SK-N-MC (cell line): ENCODE results near the gene CSRNP2.

ENCODE experiments used
- DNase-seq: peaks from one replicate; pipeline ENCODE4 v3.0.0-alpha.2; 2011; ENCODE audit warnings: low read depth, low spot score
- H3K27ac ChIP-seq: fragments of 200-600 bp; sonication (generic); 2 replicates; pipeline ENCODE4 v1.5.1; 2016; ENCODE audit warnings: mixed run types
- H3K36me3 ChIP-seq: fragments of 200-600 bp; sonication (generic); 2 replicates; pipeline ENCODE4 v1.6.1; 2017; ENCODE audit warnings: antibody characterized with exemption, low read length, mixed read lengths; ENCODE audit not compliant: insufficient read depth
- H3K4me3 ChIP-seq: fragments of 200-600 bp; sonication (generic); 2 replicates; pipeline ENCODE4 v1.5.1; 2016
- H3K9ac ChIP-seq: fragments of 200-600 bp; sonication (generic); 2 replicates; pipeline ENCODE4 v1.8.0; 2017; ENCODE audit warnings: mixed run types, mixed read lengths; ENCODE audit not compliant: insufficient read length
- H3K9me3 ChIP-seq: fragments of 200-600 bp; sonication (generic); 2 replicates; pipeline ENCODE4 v1.6.1; 2017; ENCODE audit warnings: low read depth, mild to moderate bottlenecking, antibody characterized with exemption, low read length, moderate library complexity, mixed read lengths
- EZH2 ChIP-seq: fragments of 200-600 bp; sonication (generic); IDR thresholded peaks from one replicate; pipeline ENCODE4 v1.6.1; 2017; ENCODE audit warnings: antibody characterized with exemption
- FOXP2 ChIP-seq: optimal IDR thresholded peaks from 2 replicates; pipeline ENCODE3; 2011; ENCODE audit warnings: mild to moderate bottlenecking, moderate library complexity; ENCODE audit not compliant: insufficient read depth; ENCODE audit errors: extremely low read length, control extremely low read depth
- POLR2AphosphoS5 ChIP-seq: IDR thresholded peaks from 2 replicates; pipeline ENCODE4 v1.6.1; 2012; ENCODE audit warnings: mild to moderate bottlenecking, low read depth, low read length, borderline replicate concordance

Gene CSRNP2

GRCh38 chr12:51083126-51083833, at the start of gene CSRNP2:
CSRNP2 (minus strand) TSS chr12:51083596; CDS start chr12:51076561, 7,035 bp downstream.
- Histone ChIP-seq H3K36me3 (no peaks in the 10 kb centered on the region), H3K9ac (peak within 1 kb of the TSS; percentile 88), H3K9me3 (no peaks in the 10 kb centered on the region), H3K4me3 (peak within 1 kb of the TSS; percentile 96), H3K27ac (no peak within 1 kb of the TSS)
- TF ChIP-seq FOXP2 = no peak
- no peak for TF ChIP-seq EZH2
- peak; percentile 99 for TF ChIP-seq POLR2AphosphoS5
- peak; percentile 45 for DNase-seq

- Histone ChIP-seq H3K9ac (no peak overlapping the region), H3K4me3 (no peak overlapping the region), H3K9me3 (no peaks in the 10 kb centered on the region), H3K27ac (no peak overlapping the region), H3K36me3 (no peaks in the 10 kb centered on the region)
- no peak for TF ChIP-seq FOXP2
- no peak for TF ChIP-seq POLR2AphosphoS5
- TF ChIP-seq EZH2 = no peak
- DNase-seq = no peak
Measured at GRCh38 chr12:51132693-51133092, 49.3 kb upstream of the CSRNP2 start.

- Histone ChIP-seq H3K9ac (no peak overlapping the region), H3K27ac (peak overlapping the region; percentile 58; the same call in 1 of the 2 replicates)
- DNase-seq = no peak
Measured at GRCh38 chr12:51131745-51132521, 48.5 kb upstream of the CSRNP2 start.

GRCh38 chr12:51128919-51129318, 45.5 kb upstream of the CSRNP2 start:
- no peak overlapping the region for H3K27ac ChIP-seq
- H3K9ac ChIP-seq = no peak overlapping the region
- DNase-seq = no peak
- H3K4me3 ChIP-seq = no peak overlapping the region
- no peak for TF ChIP-seq EZH2
- TF ChIP-seq FOXP2 = no peak
- no peak for TF ChIP-seq POLR2AphosphoS5
- no peaks in the 10 kb centered on the region for H3K9me3 ChIP-seq
- H3K36me3 ChIP-seq = no peaks in the 10 kb centered on the region

More at GRCh38 chr12:51131745-51132521, 48.5 kb upstream of the CSRNP2 start:
- Histone ChIP-seq H3K36me3 (no peaks in the 10 kb centered on the region), H3K4me3 (no peak overlapping the region), H3K9me3 (no peaks in the 10 kb centered on the region)
- TF ChIP-seq FOXP2 (no peak), POLR2AphosphoS5 (no peak), EZH2 (no peak)

GRCh38 chr12:51127050-51127729, 43.8 kb upstream of the CSRNP2 start:
- Histone ChIP-seq H3K9ac (no peak overlapping the region), H3K36me3 (no peaks in the 10 kb centered on the region), H3K27ac (no peak overlapping the region), H3K9me3 (no peaks in the 10 kb centered on the region), H3K4me3 (no peak overlapping the region)
- no peak for DNase-seq
- TF ChIP-seq FOXP2 (no peak), EZH2 (no peak), POLR2AphosphoS5 (no peak)

- Histone ChIP-seq H3K4me3 (no peak overlapping the region), H3K27ac (no peak overlapping the region), H3K36me3 (no peaks in the 10 kb centered on the region), H3K9ac (no peak overlapping the region), H3K9me3 (no peaks in the 10 kb centered on the region)
- TF ChIP-seq FOXP2 = no peak
- TF ChIP-seq EZH2 = no peak
- TF ChIP-seq POLR2AphosphoS5 = no peak
- no peak for DNase-seq
Measured at GRCh38 chr12:51126297-51126696, 42.9 kb upstream of the CSRNP2 start.

GRCh38 chr12:51124504-51124903, 41.1 kb upstream of the CSRNP2 start:
- Histone ChIP-seq H3K9ac (no peak overlapping the region), H3K9me3 (no peaks in the 10 kb centered on the region), H3K27ac (no peak overlapping the region), H3K36me3 (no peaks in the 10 kb centered on the region), H3K4me3 (no peak overlapping the region)
- no peak for TF ChIP-seq FOXP2
- no peak for DNase-seq

- no peak for TF ChIP-seq FOXP2
- Histone ChIP-seq H3K4me3 (no peak overlapping the region), H3K36me3 (no peaks in the 10 kb centered on the region), H3K27ac (no peak overlapping the region), H3K9ac (no peak overlapping the region), H3K9me3 (no peaks in the 10 kb centered on the region)
- DNase-seq = no peak
Measured at GRCh38 chr12:51122844-51123243, 39.4 kb upstream of the CSRNP2 start.
